SJSA1 (cell line): ENCODE measurements around the gene GARIN6. TPM values are rescaled to one million over a fixed set of nuclear protein-coding genes. Genes with fewer than 3 reads are reported as not detected.
"Not testable (repeated sequence)": the region's sequence is repeated elsewhere in the genome, so short reads cannot be mapped to it uniquely, and the experiment has no call there.

ENCODE experiments used
- DNase-seq, 2 experiments: peaks; one replicate each; pipeline ENCODE4 v3.0.0-alpha.2; 2015 to 2020; ENCODE audit warnings: low spot score in 2 of 2, low read depth in 1 of 2
- H3K27ac ChIP-seq: fragments of 250-450 bp; sonication (Bioruptor Pico); 2 replicates; pipeline ENCODE4 v1.5.1; 2020; ENCODE audit warnings: mild to moderate bottlenecking, moderate library complexity
- H3K27me3 ChIP-seq: fragments of 250-450 bp; sonication (Bioruptor Pico); replicated peaks from 2 replicates; pipeline ENCODE4 v1.5.1; 2020; ENCODE audit warnings: mild to moderate bottlenecking, moderate library complexity
- H3K36me3 ChIP-seq: fragments of 250-450 bp; sonication (Bioruptor Pico); 2 replicates; pipeline ENCODE4 v1.5.1; 2020; ENCODE audit warnings: mild to moderate bottlenecking
- H3K4me1 ChIP-seq: fragments of 250-450 bp; sonication (Bioruptor Pico); replicated peaks from 2 replicates; pipeline ENCODE4 v1.6.1; 2021; ENCODE audit warnings: mild to moderate bottlenecking
- H3K4me3 ChIP-seq: fragments of 250-450 bp; sonication (Bioruptor Pico); 2 replicates; pipeline ENCODE4 v1.5.1; 2020; ENCODE audit warnings: mild to moderate bottlenecking
- H3K9me3 ChIP-seq: fragments of 250-450 bp; sonication (Bioruptor Pico); replicated peaks from 2 replicates; pipeline ENCODE4 v1.5.1; 2020; ENCODE audit warnings: mild to moderate bottlenecking
- total RNA-seq: library from RNA; depleted of rRNA; stranded (reverse); fragments of >200 nt; shearing (Covaris generic); gene quantifications from 2 replicates; pipeline ENCODE4 v1.2.3, GENCODE V29; 2014; rRNA removed

GARIN6 gene
- not detected in 2 replicates for total RNA-seq

- Histone ChIP-seq H3K27ac (no peak within 1 kb of the TSS), H3K4me3 (no peak within 1 kb of the TSS), H3K27me3 (no peaks in the 10 kb centered on the region), H3K4me1 (no peaks in the 10 kb centered on the region), H3K9me3 (no peaks in the 10 kb centered on the region), H3K36me3 (no peaks in the 10 kb centered on the region)
- DNase-seq = no peak
Observed at GRCh38 chr12:99647453-99647852, at the start of gene GARIN6. Gene GARIN6 (plus strand): TSS chr12:99647753. CDS start chr12:99648175, 422 bp downstream.

GRCh38 chr12:99598785-99599184, 48.8 kb upstream of the GARIN6 start:
- DNase-seq = no peak
- Histone ChIP-seq H3K9me3 (no peaks in the 10 kb centered on the region), H3K27me3 (no peaks in the 10 kb centered on the region), H3K27ac (no peak overlapping the region), H3K4me3 (no peak overlapping the region), H3K4me1 (no peaks in the 10 kb centered on the region), H3K36me3 (no peaks in the 10 kb centered on the region)

GRCh38 chr12:99600388-99600787, 47.2 kb upstream of the GARIN6 start:
- no peaks in the 10 kb centered on the region for H3K4me1 ChIP-seq
- DNase-seq = no peak

GRCh38 chr12:99609455-99610181, 37.9 kb upstream of the GARIN6 start:
- Histone ChIP-seq H3K9me3 (no peaks in the 10 kb centered on the region), H3K27me3 (no peaks in the 10 kb centered on the region), H3K4me3 (no peak overlapping the region), H3K27ac (no peak overlapping the region), H3K36me3 (no peaks in the 10 kb centered on the region), H3K4me1 (no peaks in the 10 kb centered on the region)
- no peak for DNase-seq

More at GRCh38 chr12:99600388-99600787, 47.2 kb upstream of the GARIN6 start:
- Histone ChIP-seq H3K9me3 (no peaks in the 10 kb centered on the region), H3K27me3 (no peaks in the 10 kb centered on the region), H3K36me3 (no peaks in the 10 kb centered on the region), H3K27ac (no peak overlapping the region), H3K4me3 (no peak overlapping the region)

- no peaks in the 10 kb centered on the region for H3K36me3 ChIP-seq
- no peak overlapping the region for H3K4me3 ChIP-seq
- no peaks in the 10 kb centered on the region for H3K4me1 ChIP-seq
- DNase-seq = no peak
- no peak overlapping the region for H3K27ac ChIP-seq
- no peaks in the 10 kb centered on the region for H3K9me3 ChIP-seq
- H3K27me3 ChIP-seq = no peaks in the 10 kb centered on the region
Observed at GRCh38 chr12:99611117-99611516, 36.4 kb upstream of the GARIN6 start.

GRCh38 chr12:99611599-99611998, 36.0 kb upstream of the GARIN6 start:
- no peak for DNase-seq
- Histone ChIP-seq H3K4me3 (no peak overlapping the region), H3K36me3 (no peaks in the 10 kb centered on the region), H3K4me1 (no peaks in the 10 kb centered on the region), H3K27ac (no peak overlapping the region), H3K27me3 (no peaks in the 10 kb centered on the region), H3K9me3 (no peaks in the 10 kb centered on the region)

GRCh38 chr12:99618657-99619056, 28.9 kb upstream of the GARIN6 start:
- DNase-seq = no peak

GRCh38 chr12:99619389-99620158, 28.0 kb upstream of the GARIN6 start:
- no peaks in the 10 kb centered on the region for H3K36me3 ChIP-seq
- peak in 1 of 2 experiments; percentile 3 for DNase-seq

More at GRCh38 chr12:99618657-99619056, 28.9 kb upstream of the GARIN6 start:
- H3K4me3 ChIP-seq = no peak overlapping the region
- H3K4me1 ChIP-seq = no peaks in the 10 kb centered on the region
- H3K9me3 ChIP-seq = no peaks in the 10 kb centered on the region; the same call in 1 of the 2 replicates
- no peak overlapping the region for H3K27ac ChIP-seq
- no peaks in the 10 kb centered on the region for H3K36me3 ChIP-seq
- H3K27me3 ChIP-seq = no peaks in the 10 kb centered on the region

GRCh38 chr12:99620159-99620479, 27.4 kb upstream of the GARIN6 start:
- no peaks in the 10 kb centered on the region for H3K36me3 ChIP-seq
- no peaks in the 10 kb centered on the region for H3K4me1 ChIP-seq
- no peak for DNase-seq

More at GRCh38 chr12:99619389-99620158, 28.0 kb upstream of the GARIN6 start:
- Histone ChIP-seq H3K27ac (no peak overlapping the region), H3K4me1 (no peaks in the 10 kb centered on the region), H3K4me3 (no peak overlapping the region), H3K27me3 (no peaks in the 10 kb centered on the region), H3K9me3 (no peaks in the 10 kb centered on the region; the same call in 1 of the 2 replicates)

GRCh38 chr12:99624591-99624990, 23.0 kb upstream of the GARIN6 start:
- H3K27ac ChIP-seq, H3K36me3 ChIP-seq, DNase-seq, H3K4me3 ChIP-seq, H3K27me3 ChIP-seq, H3K4me1 ChIP-seq, H3K9me3 ChIP-seq: not testable (repeated sequence)

More at GRCh38 chr12:99620159-99620479, 27.4 kb upstream of the GARIN6 start:
- no peak overlapping the region for H3K4me3 ChIP-seq
- H3K9me3 ChIP-seq = no peaks in the 10 kb centered on the region; the same call in 1 of the 2 replicates
- H3K27ac ChIP-seq = no peak overlapping the region
- no peaks in the 10 kb centered on the region for H3K27me3 ChIP-seq

GRCh38 chr12:99627459-99627858, 20.1 kb upstream of the GARIN6 start:
- Histone ChIP-seq H3K36me3 (no peaks in the 10 kb centered on the region), H3K27me3 (no peaks in the 10 kb centered on the region), H3K9me3 (no peaks in the 10 kb centered on the region), H3K4me3 (no peak overlapping the region), H3K4me1 (no peaks in the 10 kb centered on the region), H3K27ac (no peak overlapping the region)
- no peak for DNase-seq

GRCh38 chr12:99644629-99645028, 2.9 kb upstream of the GARIN6 start:
- Histone ChIP-seq H3K36me3 (no peaks in the 10 kb centered on the region), H3K4me1 (no peaks in the 10 kb centered on the region), H3K27me3 (no peaks in the 10 kb centered on the region), H3K4me3 (no peak overlapping the region), H3K27ac (no peak overlapping the region), H3K9me3 (no peaks in the 10 kb centered on the region)
- DNase-seq = no peak

GRCh38 chr12:99648183-99648582, 630 bp downstream of the GARIN6 start:
- Histone ChIP-seq H3K36me3 (no peaks in the 10 kb centered on the region), H3K4me1 (no peaks in the 10 kb centered on the region), H3K9me3 (no peaks in the 10 kb centered on the region), H3K27ac (no peak overlapping the region), H3K4me3 (no peak overlapping the region), H3K27me3 (no peaks in the 10 kb centered on the region)
- no peak for DNase-seq

- DNase-seq = no peak
- Histone ChIP-seq H3K9me3 (no peaks in the 10 kb centered on the region), H3K4me3 (no peak overlapping the region), H3K27ac (no peak overlapping the region), H3K4me1 (no peaks in the 10 kb centered on the region), H3K36me3 (no peaks in the 10 kb centered on the region), H3K27me3 (no peaks in the 10 kb centered on the region)
Observed at GRCh38 chr12:99649551-99649950, 2.0 kb downstream of the GARIN6 start.
